Nephron progenitor cell (in vitro differentiated cells): Measurements from ENCODE around the gene MAN1A2.
A peak's percentile ranks its signal among the peaks of the same experiment; 100 is the strongest.

Experiments used
- DNase-seq: peaks from one replicate; pipeline ENCODE4 v3.0.0; 2021
- H3K27ac Mint-ChIP-seq: 2 replicates; pipeline ENCODE4 v1.8.0; 2021; ENCODE audit warnings: mild to moderate bottlenecking, moderate library complexity, mixed read lengths
- H3K27me3 Mint-ChIP-seq: 2 replicates; pipeline ENCODE4 v1.8.0; 2021; ENCODE audit warnings: mild to moderate bottlenecking, low read depth, mixed read lengths; ENCODE audit not compliant: poor library complexity
- H3K36me3 Mint-ChIP-seq: 2 replicates; pipeline ENCODE4 v1.8.0; 2021; ENCODE audit warnings: low read depth, mixed read lengths
- H3K4me1 Mint-ChIP-seq: 2 replicates; pipeline ENCODE4 v1.8.0; 2021; ENCODE audit warnings: mixed read lengths
- H3K4me3 Mint-ChIP-seq: 2 replicates; pipeline ENCODE4 v1.8.0; 2021; ENCODE audit warnings: mild to moderate bottlenecking, moderate library complexity, mixed read lengths
- H3K9me3 Mint-ChIP-seq: 2 replicates; pipeline ENCODE4 v1.8.0; 2021; ENCODE audit warnings: mild to moderate bottlenecking, moderate library complexity, mixed read lengths
- CTCF ChIP-seq: fragments of 200-600 bp; sonication (generic); IDR thresholded peaks from 2 replicates; pipeline ENCODE4 v1.5.0; 2021; ENCODE audit warnings: antibody characterized with exemption

Gene MAN1A2

GRCh38 chr1:117359561-117360289, 7.5 kb upstream of the MAN1A2 start:
- Mint-ChIP-seq H3K4me1 (peaks cover 31% of the 10 kb centered on the region), H3K27ac (no peak overlapping the region), H3K9me3 (peaks cover 43% of the 10 kb centered on the region), H3K4me3 (no peak overlapping the region), H3K36me3 (peaks cover 21% of the 10 kb centered on the region), H3K27me3 (peaks cover 7% of the 10 kb centered on the region)
- no peak for DNase-seq
- no peak for TF ChIP-seq CTCF

- Mint-ChIP-seq H3K27me3 (peaks cover 7% of the 10 kb centered on the region), H3K9me3 (peaks cover 20% of the 10 kb centered on the region), H3K27ac (no peak overlapping the region), H3K4me3 (no peak overlapping the region), H3K4me1 (peaks cover 53% of the 10 kb centered on the region), H3K36me3 (peaks cover 17% of the 10 kb centered on the region)
- no peak for TF ChIP-seq CTCF
- DNase-seq: no peak
Observed at GRCh38 chr1:117362986-117363385, 4.3 kb upstream of the MAN1A2 start.

GRCh38 chr1:117363571-117364048, 3.6 kb upstream of the MAN1A2 start:
- Mint-ChIP-seq H3K27me3 (peaks cover 4% of the 10 kb centered on the region), H3K27ac (no peak overlapping the region), H3K9me3 (peaks cover 16% of the 10 kb centered on the region), H3K4me3 (no peak overlapping the region), H3K36me3 (peaks cover 14% of the 10 kb centered on the region), H3K4me1 (peaks cover 56% of the 10 kb centered on the region)
- TF ChIP-seq CTCF: no peak
- DNase-seq: no peak

GRCh38 chr1:117364240-117364639, 3.0 kb upstream of the MAN1A2 start:
- peaks cover 56% of the 10 kb centered on the region for H3K4me1 Mint-ChIP-seq
- H3K4me3 Mint-ChIP-seq: no peak overlapping the region
- peaks cover 8% of the 10 kb centered on the region for H3K36me3 Mint-ChIP-seq
- no peak overlapping the region for H3K27ac Mint-ChIP-seq
- TF ChIP-seq CTCF: no peak
- peaks cover 2% of the 10 kb centered on the region for H3K27me3 Mint-ChIP-seq
- H3K9me3 Mint-ChIP-seq: peaks cover 10% of the 10 kb centered on the region
- DNase-seq: no peak

GRCh38 chr1:117365350-117366176, 1.7 kb upstream of the MAN1A2 start:
- Mint-ChIP-seq H3K27me3 (peaks cover 2% of the 10 kb centered on the region), H3K36me3 (no peaks in the 10 kb centered on the region), H3K9me3 (no peaks in the 10 kb centered on the region), H3K4me3 (peak overlapping the region; percentile 96), H3K4me1 (peaks cover 60% of the 10 kb centered on the region), H3K27ac (peak overlapping the region; percentile 99)
- TF ChIP-seq CTCF: no peak
- DNase-seq: no peak
